HepG2 (cell line): ENCODE results near the gene METTL1. TPM values are rescaled to one million over a fixed set of nuclear protein-coding genes. Genes with fewer than 3 reads are reported as not detected.

Experiments used
- AHR ChIP-seq: IDR thresholded peaks from 2 replicates; pipeline ENCODE4 v1.6.1; 2018; ENCODE audit warnings: missing genetic modification reagents, missing compliant biosample characterization
- ARID3A ChIP-seq: IDR thresholded peaks from 2 replicates; pipeline ENCODE4 v1.6.1; 2012; ENCODE audit warnings: low read depth, low read length, improper control_type of control experiment
- FOXA1 ChIP-seq, 2 experiments: fragments of 450-650 bp in 1 of 2; sonication (generic) in 1 of 2; formaldehyde crosslinking in 1 of 2; IDR thresholded peaks; 2 replicates each; pipeline versions ENCODE4 v1.4.0 to v1.6.1; 2016 to 2020; ENCODE audit warnings: missing genetic modification reagents in 1 of 2
- KLF11 ChIP-seq: IDR thresholded peaks from 2 replicates; pipeline ENCODE4 v1.6.1; 2016; ENCODE audit warnings: missing compliant biosample characterization
- MAF1 ChIP-seq: sonication (generic); formaldehyde crosslinking; IDR thresholded peaks from 2 replicates; pipeline ENCODE4 v1.5.0; 2020; ENCODE audit warnings: missing genetic modification reagents, borderline replicate concordance
- MTA1 ChIP-seq: sonication (generic); formaldehyde crosslinking; IDR thresholded peaks from 2 replicates; pipeline ENCODE4 v1.4.0; 2020; ENCODE audit warnings: missing genetic modification reagents, mild to moderate bottlenecking, borderline replicate concordance
- NRL ChIP-seq: sonication (generic); formaldehyde crosslinking; IDR thresholded peaks from 2 replicates; pipeline ENCODE4 v1.5.0; 2020; ENCODE audit warnings: missing genetic modification reagents, mild to moderate bottlenecking, moderate library complexity, borderline replicate concordance
- PAXIP1 ChIP-seq: sonication (generic); formaldehyde crosslinking; conservative IDR thresholded peaks from 2 replicates; pipeline ENCODE4 v1.4.0; 2020; ENCODE audit warnings: mild to moderate bottlenecking, missing genetic modification reagents, moderate library complexity
- PCBP2 ChIP-seq: fragments of 200-400 bp; formaldehyde crosslinking; optimal IDR thresholded peaks from 2 replicates; pipeline ENCODE3; 2018; ENCODE audit warnings: low read length, low read depth; ENCODE audit not compliant: poor library complexity, severe bottlenecking
- RFX1 ChIP-seq: fragments of 450-650 bp; IDR thresholded peaks from 2 replicates; pipeline ENCODE4 v1.6.1; 2017
- TEAD2 ChIP-seq: sonication (generic); formaldehyde crosslinking; IDR thresholded peaks from 2 replicates; pipeline ENCODE4 v1.9.0; 2021; ENCODE audit warnings: missing genetic modification reagents
- TGIF2 ChIP-seq: IDR thresholded peaks from 2 replicates; pipeline ENCODE4 v1.6.1; 2016; ENCODE audit warnings: control low read depth, missing compliant biosample characterization
- ZBTB49 ChIP-seq: sonication (generic); formaldehyde crosslinking; IDR thresholded peaks from 2 replicates; pipeline ENCODE4 v1.4.0; 2020; ENCODE audit warnings: missing genetic modification reagents, borderline replicate concordance
- ZNF121 ChIP-seq: sonication (generic); formaldehyde crosslinking; IDR thresholded peaks from 2 replicates; pipeline ENCODE4 v1.5.0; 2020; ENCODE audit warnings: mild to moderate bottlenecking, missing genetic modification reagents
- ZNF496 ChIP-seq: sonication (generic); formaldehyde crosslinking; IDR thresholded peaks from 2 replicates; pipeline ENCODE4 v1.8.1; 2023; ENCODE audit warnings: mild to moderate bottlenecking, moderate library complexity, missing genetic modification reagents; ENCODE audit not compliant: insufficient replicate concordance
- ZNF577 ChIP-seq: sonication (generic); formaldehyde crosslinking; IDR thresholded peaks from 2 replicates; pipeline ENCODE4 v1.4.0; 2020; ENCODE audit warnings: mild to moderate bottlenecking, low read depth, missing genetic modification reagents, borderline replicate concordance
- ZNF605 ChIP-seq: sonication (generic); formaldehyde crosslinking; IDR thresholded peaks from 2 replicates; pipeline ENCODE4 v1.8.0; 2022; ENCODE audit warnings: mild to moderate bottlenecking, missing genetic modification reagents
- ZNF660 ChIP-seq: sonication (generic); formaldehyde crosslinking; IDR thresholded peaks from 2 replicates; pipeline ENCODE4 v1.5.1; 2020; ENCODE audit warnings: mild to moderate bottlenecking, low read depth, missing genetic modification reagents, borderline replicate concordance
- ZNF691 ChIP-seq: sonication (generic); formaldehyde crosslinking; IDR thresholded peaks from 2 replicates; pipeline ENCODE4 v1.4.0; 2020; ENCODE audit warnings: missing genetic modification reagents, low read depth, mild to moderate bottlenecking, borderline replicate concordance
- ZNF850 ChIP-seq: sonication (generic); formaldehyde crosslinking; conservative IDR thresholded peaks from 2 replicates; pipeline ENCODE4 v1.9.0; 2021; ENCODE audit warnings: mild to moderate bottlenecking, missing genetic modification reagents
- polyA plus RNA-seq, 8 experiments: library from polyadenylated mRNA; depleted of rRNA in 3 of 8; stranded (reverse) in 7 of 8; unstranded in 1 of 8; fragments of >200 nt; fragmentation: Illumina TruSeq in 4 of 8; extraction: Trizol in 4 of 8; gene quantifications; 2 replicates each; pipeline versions ENCODE4 v1.2.1 to v1.2.3, GENCODE V29; 2011 to 2016; ENCODE audit warnings: low read depth in 4 of 8, missing spikeins in 1 of 8, mixed read lengths in 1 of 8; ENCODE audit not compliant: insufficient read depth in 1 of 8
- total RNA-seq, 5 experiments: library from RNA; depleted of rRNA; stranded (reverse); fragments of >200 nt; fragmentation: Illumina TruSeq; extraction: Trizol; gene quantifications; 2 replicates each; pipeline ENCODE4 v1.2.3, GENCODE V29; 2016; ENCODE audit warnings: low read depth in 1 of 5
- TF ChIP-seq, protein P1 (sequence below): sonication (generic); formaldehyde crosslinking; IDR thresholded peaks from 2 replicates; pipeline ENCODE4 v1.8.1; 2023; ENCODE audit warnings: missing genetic modification reagents, mild to moderate bottlenecking, borderline replicate concordance

The METTL1 gene
- total and polyA plus RNA-seq, 2 of the 13 experiments (the other 11 are each of a cell fraction or from before 2014, with no cell fraction given): 34.7 to 36.9 TPM

GRCh38 chr12:57771873-57772428 lies at the start of gene METTL1 (continued):
- TF ChIP-seq ZBTB49 (CRISPR knock-in tag) (no peak), ZNF496 (CRISPR knock-in tag) (no peak), ZNF577 (CRISPR knock-in tag) (0 out of 2 replicates have a peak, but pooled peaks have one; percentile 27), MAF1 (no peak), ZNF605 (CRISPR knock-in tag) (peak; percentile 98), TEAD2 (CRISPR knock-in tag) (no peak), PCBP2 (no peak), PAXIP1 (CRISPR knock-in tag) (peak; percentile 75), TGIF2 (CRISPR knock-in tag) (peak; percentile 83), ZNF691 (CRISPR knock-in tag) (peak; percentile 84; the same call in 1 of the 2 replicates), RFX1 (no peak), ZNF121 (no peak), KLF11 (peak; percentile 59; the same call in 1 of the 2 replicates), ARID3A (0 out of 2 replicates have a peak, but pooled peaks have one; percentile 27), ZNF660 (no peak), FOXA1 (IDR thresholded peaks at IDR 0.05) (no peak), FOXA1 (CRISPR knock-in tag; IDR thresholded peaks at IDR 0.05) (no peak), NRL (CRISPR knock-in tag) (peak; percentile 27; the same call in 1 of the 2 replicates), AHR (peak; percentile 97), MTA1 (CRISPR knock-in tag) (no peak), ZNF850 (CRISPR knock-in tag) (no peak)
- TF ChIP-seq, protein P1, sequence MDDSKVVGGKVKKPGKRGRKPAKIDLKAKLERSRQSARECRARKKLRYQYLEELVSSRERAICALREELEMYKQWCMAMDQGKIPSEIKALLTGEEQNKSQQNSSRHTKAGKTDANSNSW (CRISPR knock-in tag): no peak
